ENCODE data around the gene SEC14L5. TPM values are rescaled to one million over a fixed set of nuclear protein-coding genes. Genes with fewer than 3 reads are reported as not detected.

SEC14L5 gene
- total and polyA plus RNA-seq, 2 experiments from 2014 or later: 1.0 to 3.5 TPM

- no peak for DNase-seq (ENCODE audit: low spot score)
- H2AFZ ChIP-seq: no peak overlapping the region
These were observed 48.4 kb downstream of the SEC14L5 start for GRCh38 chr16:5006348-5007193.

GRCh38 chr16:5007256-5007655 lies 49.1 kb downstream of the SEC14L5 start:
- Histone ChIP-seq H2AFZ (no peak overlapping the region), H3K4me2 (no peak overlapping the region), H3K4me1 (ENCODE audit: insufficient read depth) (no peaks in the 10 kb centered on the region), H3K4me3 (no peak overlapping the region), H3K79me2 (no peaks in the 10 kb centered on the region), H3K36me3 (replicated peaks; ENCODE audit: insufficient read depth, low read depth) (no peaks in the 10 kb centered on the region), H3K9me3 (ENCODE audit: low read depth) (no peaks in the 10 kb centered on the region), H3K9me2 (replicated peaks; ENCODE audit: insufficient read depth) (no peaks in the 10 kb centered on the region), H3K27me3 (no peaks in the 10 kb centered on the region), H3K27ac (no peak overlapping the region), H4K20me1 (ENCODE audit: insufficient read depth, poor library complexity, severe bottlenecking) (no peaks in the 10 kb centered on the region)
- 90% methylated on average over 9 of the region's 10 CpGs for WGBS (ENCODE audit: low lambda C conversion rate, missing lambda C conversion rate)
- TF ChIP-seq EZH2phosphoT487 (IDR thresholded peaks at IDR 0.05; ENCODE audit: low read depth, severe bottlenecking, unreplicated experiment): no peak
- TF ChIP-seq CTCF (IDR thresholded peaks at IDR 0.05; ENCODE audit: poor library complexity): no peak
- no peak for TF ChIP-seq EZH2 (IDR thresholded peaks at IDR 0.05; ENCODE audit: borderline replicate concordance)
- no peak for DNase-seq (ENCODE audit: low spot score)

More at GRCh38 chr16:5006348-5007193, 48.4 kb downstream of the SEC14L5 start:
- Histone ChIP-seq H3K9me3 (ENCODE audit: low read depth) (no peaks in the 10 kb centered on the region), H4K20me1 (ENCODE audit: insufficient read depth, poor library complexity, severe bottlenecking) (no peaks in the 10 kb centered on the region), H3K4me3 (no peak overlapping the region), H3K27ac (no peak overlapping the region), H3K27me3 (no peaks in the 10 kb centered on the region), H3K4me2 (no peak overlapping the region), H3K9me2 (replicated peaks; ENCODE audit: insufficient read depth) (no peaks in the 10 kb centered on the region), H3K36me3 (replicated peaks; ENCODE audit: insufficient read depth, low read depth) (no peaks in the 10 kb centered on the region), H3K79me2 (no peaks in the 10 kb centered on the region), H3K4me1 (ENCODE audit: insufficient read depth) (no peaks in the 10 kb centered on the region)
- WGBS (ENCODE audit: low lambda C conversion rate, missing lambda C conversion rate): 84% methylated on average over 19 of the region's 22 CpGs
- no peak for TF ChIP-seq CTCF (IDR thresholded peaks at IDR 0.05; ENCODE audit: poor library complexity)
- no peak for TF ChIP-seq EZH2phosphoT487 (IDR thresholded peaks at IDR 0.05; ENCODE audit: low read depth, severe bottlenecking, unreplicated experiment)
- TF ChIP-seq EZH2 (IDR thresholded peaks at IDR 0.05; ENCODE audit: borderline replicate concordance): no peak

GRCh38 chr16:5008311-5008731 lies 50.2 kb downstream of the SEC14L5 start:
- no peak for TF ChIP-seq CTCF (IDR thresholded peaks at IDR 0.05; ENCODE audit: poor library complexity)
- no peak for TF ChIP-seq EZH2phosphoT487 (IDR thresholded peaks at IDR 0.05; ENCODE audit: low read depth, severe bottlenecking, unreplicated experiment)
- no peak for TF ChIP-seq EZH2 (IDR thresholded peaks at IDR 0.05; ENCODE audit: borderline replicate concordance)
- H3K4me1 ChIP-seq (ENCODE audit: insufficient read depth): no peaks in the 10 kb centered on the region
- no peak overlapping the region for H3K27ac ChIP-seq
- H3K36me3 ChIP-seq (replicated peaks; ENCODE audit: insufficient read depth, low read depth): no peaks in the 10 kb centered on the region
- no peak overlapping the region for H3K4me3 ChIP-seq
- no peak overlapping the region for H2AFZ ChIP-seq
- no peaks in the 10 kb centered on the region for H3K9me2 ChIP-seq (replicated peaks; ENCODE audit: insufficient read depth)
- no peaks in the 10 kb centered on the region for H3K9me3 ChIP-seq (ENCODE audit: low read depth)
- H4K20me1 ChIP-seq (ENCODE audit: insufficient read depth, poor library complexity, severe bottlenecking): no peaks in the 10 kb centered on the region
- no peak for DNase-seq (ENCODE audit: low spot score)
- 92% methylated on average over 15 of the region's 18 CpGs for WGBS (ENCODE audit: low lambda C conversion rate, missing lambda C conversion rate)
- no peaks in the 10 kb centered on the region for H3K79me2 ChIP-seq
- no peak overlapping the region for H3K4me2 ChIP-seq
- no peaks in the 10 kb centered on the region for H3K27me3 ChIP-seq
